ENCODE results near the gene MEF2C. TPM values are rescaled to one million over a fixed set of nuclear protein-coding genes. Genes with fewer than 3 reads are reported as not detected.

MEF2C gene
- total and polyA plus RNA-seq, 2 experiments from 2014 or later: 3.2 to 3.4 TPM

DNA sequence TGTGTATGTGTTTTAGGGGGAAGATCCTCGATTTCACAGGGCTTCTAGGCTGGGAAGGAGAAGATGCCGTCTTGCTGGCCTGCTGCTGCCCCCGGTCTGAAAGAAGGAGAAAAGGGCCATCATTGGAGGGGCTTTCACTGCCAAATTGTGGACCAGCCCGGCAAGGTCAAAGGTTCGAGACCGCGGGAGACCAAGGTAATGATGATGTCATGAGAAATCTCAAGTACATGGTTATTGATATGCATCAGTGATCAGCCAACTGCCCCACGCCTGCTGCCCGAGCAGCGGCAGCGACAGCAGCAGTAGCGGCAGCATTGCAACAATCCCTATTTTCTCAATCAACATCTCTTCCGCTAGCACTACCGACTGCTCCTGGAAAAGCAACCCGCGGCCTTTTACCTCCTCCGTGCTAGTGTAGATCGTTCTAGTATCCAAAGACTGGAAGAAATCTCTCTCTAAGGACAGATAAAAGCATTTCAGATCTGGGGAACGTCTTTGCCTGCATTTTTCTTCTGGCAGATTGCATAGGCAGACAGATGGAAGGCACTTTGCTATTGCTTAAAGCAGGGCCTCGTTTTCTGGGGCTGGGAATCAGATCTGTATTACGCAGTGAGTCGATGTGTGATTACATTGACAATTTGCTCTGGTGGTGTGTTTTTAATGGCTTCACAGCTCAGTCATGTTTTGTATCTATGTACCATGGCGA, 215.3 kb downstream of the MEF2C start:
- H3K4me2 ChIP-seq (ENCODE audit: unreplicated experiment): no peak overlapping the region
- 17 to 18% methylated on average over 23 of the region's 23 CpGs for WGBS, 2 experiments (ENCODE audit: low coverage in 1 of 2, low lambda C conversion rate in 2 of 2, missing lambda C conversion rate in 2 of 2)
- in situ Hi-C loops (cut with MboI): no loop called here

More for the DNA sequence above, 215.3 kb downstream of the MEF2C start:
- H3K9me2 ChIP-seq (ENCODE audit: insufficient read depth): no peaks in the 10 kb centered on the region
- no peak for DNase-seq
- no peaks in the 10 kb centered on the region for H3F3A ChIP-seq (ENCODE audit: insufficient read depth)
- 0 out of 2 replicates have a peak, but pooled peaks cover 4% of the 10 kb centered on the region for H3K4me1 ChIP-seq (ENCODE audit: insufficient read depth)
- H3K27ac ChIP-seq: no peak overlapping the region
- no peak overlapping the region for H3K4me3 ChIP-seq
- H3K36me3 ChIP-seq (ENCODE audit: low read depth): no peaks in the 10 kb centered on the region
- H3K27me3 ChIP-seq (replicated peaks; ENCODE audit: insufficient read depth): peaks cover 100% of the 10 kb centered on the region
- H2AFZ ChIP-seq: no peak overlapping the region
- TF ChIP-seq EZH2 (IDR thresholded peaks at IDR 0.05; ENCODE audit: insufficient read depth, poor library complexity, severe bottlenecking) (no peak), EZH2phosphoT487 (IDR thresholded peaks at IDR 0.05; ENCODE audit: insufficient read depth, low read depth) (no peak)
- H3K79me2 ChIP-seq (ENCODE audit: insufficient read depth): no peaks in the 10 kb centered on the region
- no peaks in the 10 kb centered on the region for H3K9me3 ChIP-seq (ENCODE audit: low read depth)
- no peaks in the 10 kb centered on the region for H4K20me1 ChIP-seq (ENCODE audit: insufficient read depth)
- H3K9ac ChIP-seq: no peak overlapping the region

Small RNAs within 50 kb of the gene (small RNA-seq; reads per million reads assigned to genes)
- not detected for gene AC008525.2 (ENCODE audit: low read depth, low replicate concordance)

All from GM23248 (cell line).